Hepatocyte (in vitro differentiated cells): ENCODE measurements around the gene UPK2.

ENCODE experiments used
- EZH2 ChIP-seq: fragments of 200-600 bp; sonication (generic); IDR thresholded peaks from 2 replicates; pipeline ENCODE4 v1.6.1; 2016; ENCODE audit warnings: antibody characterized with exemption, mild to moderate bottlenecking, borderline replicate concordance
- EZH2phosphoT487 ChIP-seq: fragments of 200-600 bp; sonication (generic); IDR thresholded peaks from one replicate; pipeline ENCODE4 v1.6.1; 2018; ENCODE audit warnings: antibody characterized with exemption, mild to moderate bottlenecking, low read depth, moderate library complexity; ENCODE audit not compliant: unreplicated experiment, severe bottlenecking
- TF ChIP-seq, protein P1 (sequence below): fragments of 200-600 bp; sonication (generic); IDR thresholded peaks from 2 replicates; pipeline ENCODE4 v1.5.1; 2016; ENCODE audit warnings: antibody characterized with exemption, mild to moderate bottlenecking; ENCODE audit not compliant: poor library complexity

DNA sequence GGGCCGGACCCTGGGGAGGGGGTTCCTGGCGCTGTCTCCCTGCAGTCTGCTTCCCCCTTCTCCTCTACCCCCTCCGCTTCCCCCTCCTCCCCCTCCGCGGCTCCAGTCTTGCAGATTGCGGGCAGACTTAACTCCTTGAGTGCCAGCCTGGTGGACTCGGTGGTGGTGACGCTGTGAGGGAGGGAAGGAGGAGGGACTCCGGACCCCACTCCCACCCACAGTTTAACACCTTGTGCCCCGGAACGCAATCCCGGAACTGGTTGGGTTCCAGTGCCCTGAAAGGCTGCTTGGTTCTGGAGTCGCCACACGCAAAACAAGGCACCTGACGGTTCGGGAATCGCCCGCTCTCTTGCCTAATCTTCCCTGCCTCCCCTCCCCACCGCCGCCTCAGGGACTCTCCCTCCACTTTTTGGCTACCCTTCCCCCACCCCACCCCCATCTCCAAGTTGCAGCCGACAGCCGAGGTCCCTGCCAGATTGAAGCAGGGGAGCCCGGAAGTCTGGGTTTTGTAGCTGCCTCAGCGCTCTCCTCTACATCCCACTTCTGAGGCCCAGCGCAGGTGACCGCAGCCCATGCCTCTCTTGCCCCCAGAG is 26.5 kb upstream of the UPK2 start:
- TF ChIP-seq, protein P1, sequence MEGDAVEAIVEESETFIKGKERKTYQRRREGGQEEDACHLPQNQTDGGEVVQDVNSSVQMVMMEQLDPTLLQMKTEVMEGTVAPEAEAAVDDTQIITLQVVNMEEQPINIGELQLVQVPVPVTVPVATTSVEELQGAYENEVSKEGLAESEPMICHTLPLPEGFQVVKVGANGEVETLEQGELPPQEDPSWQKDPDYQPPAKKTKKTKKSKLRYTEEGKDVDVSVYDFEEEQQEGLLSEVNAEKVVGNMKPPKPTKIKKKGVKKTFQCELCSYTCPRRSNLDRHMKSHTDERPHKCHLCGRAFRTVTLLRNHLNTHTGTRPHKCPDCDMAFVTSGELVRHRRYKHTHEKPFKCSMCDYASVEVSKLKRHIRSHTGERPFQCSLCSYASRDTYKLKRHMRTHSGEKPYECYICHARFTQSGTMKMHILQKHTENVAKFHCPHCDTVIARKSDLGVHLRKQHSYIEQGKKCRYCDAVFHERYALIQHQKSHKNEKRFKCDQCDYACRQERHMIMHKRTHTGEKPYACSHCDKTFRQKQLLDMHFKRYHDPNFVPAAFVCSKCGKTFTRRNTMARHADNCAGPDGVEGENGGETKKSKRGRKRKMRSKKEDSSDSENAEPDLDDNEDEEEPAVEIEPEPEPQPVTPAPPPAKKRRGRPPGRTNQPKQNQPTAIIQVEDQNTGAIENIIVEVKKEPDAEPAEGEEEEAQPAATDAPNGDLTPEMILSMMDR: no peak
- TF ChIP-seq EZH2phosphoT487: no peak
- TF ChIP-seq EZH2: no peak
